Activated naive CD8-positive, alpha-beta T cell treated with anti-CD3 and anti-CD28 coated beads, Interleukin-2, amount 10 ng/mL, durations not matched to agents 7 days and 5 days (primary cell): ENCODE results near the gene KRTAP2-2. TPM values are rescaled to one million over a fixed set of nuclear protein-coding genes. Genes with fewer than 3 reads are reported as not detected.
"Not testable (repeated sequence)": the region's sequence is repeated elsewhere in the genome, so short reads cannot be mapped to it uniquely, and the experiment has no call there.

Experiments
- ATAC-seq: fragments of 150-1000 bp; cut with Tn5 transposase; one replicate; pipeline ENCODE4 v1.10.0; 2021; ENCODE audit warnings: low read depth, moderate library complexity
- POLR2A ChIA-PET: fragments of 350-600 bp; sonication (Branson Sonifier 250); formaldehyde crosslinking; loops from one replicate; lab custom pipeline; 2021; ENCODE audit warnings: antibody characterized with exemption; lab: Charles Lee
- DNase-seq: peaks from one replicate; pipeline ENCODE4 v3.0.0; 2021
- H3K27ac Mint-ChIP-seq: one replicate; pipeline ENCODE4 v1.8.0; 2022; ENCODE audit warnings: mild to moderate bottlenecking, mixed read lengths
- H3K27me3 Mint-ChIP-seq: one replicate; pipeline ENCODE4 v1.8.0; 2022; ENCODE audit warnings: mild to moderate bottlenecking, moderate library complexity, mixed read lengths
- H3K36me3 Mint-ChIP-seq: one replicate; pipeline ENCODE4 v1.8.0; 2021; ENCODE audit warnings: mild to moderate bottlenecking, mixed read lengths
- H3K4me1 Mint-ChIP-seq: one replicate; pipeline ENCODE4 v1.8.0; 2021; ENCODE audit warnings: mixed read lengths
- H3K4me3 Mint-ChIP-seq: one replicate; pipeline ENCODE4 v1.8.0; 2022; ENCODE audit warnings: mild to moderate bottlenecking, moderate library complexity, mixed read lengths
- H3K9me3 Mint-ChIP-seq: one replicate; pipeline ENCODE4 v1.8.0; 2021; ENCODE audit warnings: mixed read lengths
- total RNA-seq, 2 experiments: library from RNA; stranded (reverse); gene quantifications; one replicate each; pipeline ENCODE4 v1.2.3, GENCODE V29; 2021

The KRTAP2-2 gene
- total RNA-seq, 2 experiments from 2014 or later = not detected

- DNase-seq (no peak), ATAC-seq (no peak)
- peaks cover 16% of the 10 kb centered on the region for H3K27me3 Mint-ChIP-seq
- no peaks in the 10 kb centered on the region for H3K9me3 Mint-ChIP-seq
- H3K36me3 Mint-ChIP-seq = no peaks in the 10 kb centered on the region
- no peak overlapping the region for H3K4me3 Mint-ChIP-seq
- no peak overlapping the region for H3K27ac Mint-ChIP-seq
- H3K4me1 Mint-ChIP-seq = no peaks in the 10 kb centered on the region
- POLR2A ChIA-PET = no interaction called here
Measured at GRCh38 chr17:41076788-41077187, 21.8 kb upstream of the KRTAP2-2 start.

GRCh38 chr17:41073676-41074075 is 18.6 kb upstream of the KRTAP2-2 start:
- H3K4me3 Mint-ChIP-seq = no peak overlapping the region
- H3K36me3 Mint-ChIP-seq = no peaks in the 10 kb centered on the region
- POLR2A ChIA-PET = no interaction called here
- no peak for DNase-seq
- peaks cover 16% of the 10 kb centered on the region for H3K27me3 Mint-ChIP-seq
- H3K9me3 Mint-ChIP-seq = no peaks in the 10 kb centered on the region
- no peak overlapping the region for H3K27ac Mint-ChIP-seq
- ATAC-seq = no peak
- H3K4me1 Mint-ChIP-seq = peaks cover 2% of the 10 kb centered on the region

- Mint-ChIP-seq H3K9me3 (no peaks in the 10 kb centered on the region), H3K27ac (no peak overlapping the region), H3K4me3 (no peak overlapping the region), H3K27me3 (peaks cover 15% of the 10 kb centered on the region), H3K4me1 (peaks cover 2% of the 10 kb centered on the region), H3K36me3 (no peaks in the 10 kb centered on the region)
- ATAC-seq (no peak), DNase-seq (no peak)
- POLR2A ChIA-PET = no interaction called here
Measured at GRCh38 chr17:41071606-41072360, 16.8 kb upstream of the KRTAP2-2 start.

DNA sequence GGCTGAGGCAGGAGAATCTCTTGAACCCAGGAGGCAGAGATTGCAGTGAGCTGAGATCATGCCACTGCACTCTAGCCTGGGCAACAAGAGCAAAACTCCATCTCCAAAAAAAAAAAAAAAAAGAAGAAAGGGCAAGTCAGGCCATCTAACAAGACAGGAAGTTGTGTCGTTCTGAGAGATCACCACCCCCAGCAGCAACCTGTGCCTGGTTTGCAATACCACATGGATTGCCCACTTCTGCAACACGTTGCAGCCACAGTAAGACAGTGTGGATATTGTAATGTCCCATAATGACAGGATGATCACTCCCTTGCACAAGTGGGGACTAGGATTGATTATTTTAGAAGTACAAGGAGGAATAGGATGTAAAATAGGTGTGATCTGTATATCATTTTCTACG is 14.0 kb upstream of the KRTAP2-2 start:
- POLR2A ChIA-PET = no interaction called here
- ATAC-seq (no peak), DNase-seq (no peak)
- Mint-ChIP-seq H3K36me3 (no peaks in the 10 kb centered on the region), H3K4me3 (no peak overlapping the region), H3K4me1 (peaks cover 5% of the 10 kb centered on the region), H3K27ac (no peak overlapping the region), H3K9me3 (no peaks in the 10 kb centered on the region), H3K27me3 (no peaks in the 10 kb centered on the region)

- no peaks in the 10 kb centered on the region for H3K27me3 Mint-ChIP-seq
- no peaks in the 10 kb centered on the region for H3K9me3 Mint-ChIP-seq
- peaks cover 5% of the 10 kb centered on the region for H3K4me1 Mint-ChIP-seq
- POLR2A ChIA-PET = no interaction called here
- DNase-seq = no peak
- no peaks in the 10 kb centered on the region for H3K36me3 Mint-ChIP-seq
- no peak overlapping the region for H3K4me3 Mint-ChIP-seq
- no peak for ATAC-seq
- H3K27ac Mint-ChIP-seq = no peak overlapping the region
Measured at GRCh38 chr17:41067281-41067680, 12.3 kb upstream of the KRTAP2-2 start.

GRCh38 chr17:41065829-41066624 is 11.0 kb upstream of the KRTAP2-2 start, which contains the start of gene KRTAP2-4:
TSS of gene KRTAP2-4 (minus strand) at chr17:41065879. CDS start at chr17:41065845, 34 bp downstream.
- Mint-ChIP-seq H3K4me1 (peaks cover 5% of the 10 kb centered on the region), H3K27ac (no peak within 1 kb of the TSS), H3K4me3 (no peak within 1 kb of the TSS), H3K27me3 (peaks cover 4% of the 10 kb centered on the region), H3K36me3 (no peaks in the 10 kb centered on the region), H3K9me3 (no peaks in the 10 kb centered on the region)
- no peak for DNase-seq
- POLR2A ChIA-PET = no interaction called here
- ATAC-seq = no peak

- H3K4me1 Mint-ChIP-seq, DNase-seq, H3K9me3 Mint-ChIP-seq, ATAC-seq, POLR2A ChIA-PET, H3K4me3 Mint-ChIP-seq, H3K27ac Mint-ChIP-seq, H3K36me3 Mint-ChIP-seq: not testable (repeated sequence)
- H3K27me3 Mint-ChIP-seq = peaks cover 12% of the 10 kb centered on the region
Measured at GRCh38 chr17:41065016-41065689, 10.1 kb upstream of the KRTAP2-2 start.

- ATAC-seq (no peak), DNase-seq (no peak)
- POLR2A ChIA-PET = no interaction called here
- Mint-ChIP-seq H3K4me1 (peaks cover 5% of the 10 kb centered on the region), H3K9me3 (no peaks in the 10 kb centered on the region), H3K27me3 (peaks cover 18% of the 10 kb centered on the region), H3K36me3 (no peaks in the 10 kb centered on the region), H3K4me3 (no peak overlapping the region), H3K27ac (no peak overlapping the region)
Measured at GRCh38 chr17:41064301-41064700, 9.3 kb upstream of the KRTAP2-2 start.

DNA sequence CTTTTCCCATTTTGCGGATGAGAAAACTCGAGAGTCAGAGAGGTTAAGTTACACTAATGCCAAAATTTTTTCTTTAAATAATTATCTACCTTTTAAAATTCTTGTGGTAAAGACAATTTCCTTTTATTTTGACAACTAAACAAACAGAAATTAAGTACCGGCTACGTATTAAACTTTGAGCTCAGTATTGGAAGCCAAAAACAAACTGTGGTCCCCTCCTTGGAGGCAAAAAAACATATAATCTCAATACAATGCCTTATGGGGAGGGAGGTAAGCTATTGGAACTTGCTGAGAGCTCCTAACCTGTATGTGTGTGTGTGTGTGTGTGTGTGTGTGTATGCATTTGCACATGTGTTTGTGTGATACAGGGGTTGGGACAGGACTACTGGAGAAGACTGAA is 8.4 kb upstream of the KRTAP2-2 start:
- POLR2A ChIA-PET = no interaction called here
- H3K4me1 Mint-ChIP-seq = peaks cover 3% of the 10 kb centered on the region
- ATAC-seq (no peak), DNase-seq (no peak)
- no peaks in the 10 kb centered on the region for H3K36me3 Mint-ChIP-seq
- no peak overlapping the region for H3K27ac Mint-ChIP-seq
- no peaks in the 10 kb centered on the region for H3K9me3 Mint-ChIP-seq
- H3K27me3 Mint-ChIP-seq = peaks cover 24% of the 10 kb centered on the region
- H3K4me3 Mint-ChIP-seq = no peak overlapping the region

DNA sequence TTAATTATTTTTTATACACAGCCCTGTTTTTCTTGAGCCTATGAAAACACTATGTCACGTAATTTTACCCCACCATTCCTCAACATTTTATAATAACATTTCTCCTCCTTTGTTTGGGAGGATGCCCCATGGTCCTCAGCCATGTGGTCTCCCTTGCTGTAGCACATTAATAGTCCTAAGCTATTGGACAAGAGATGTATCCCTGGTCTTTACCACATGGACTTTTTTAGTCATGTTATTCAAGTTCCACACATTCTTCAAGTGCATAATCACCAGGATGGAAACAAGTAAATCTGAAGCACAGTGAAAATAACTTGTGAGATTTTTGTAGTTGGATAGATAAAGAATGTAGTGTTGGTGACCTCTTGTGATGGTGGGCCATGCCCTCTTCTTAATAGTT is 6.9 kb upstream of the KRTAP2-2 start:
- no peak overlapping the region for H3K4me3 Mint-ChIP-seq
- no peak for DNase-seq
- no peak overlapping the region for H3K27ac Mint-ChIP-seq
- H3K27me3 Mint-ChIP-seq = peaks cover 28% of the 10 kb centered on the region
- POLR2A ChIA-PET = no interaction called here
- H3K36me3 Mint-ChIP-seq = no peaks in the 10 kb centered on the region
- no peaks in the 10 kb centered on the region for H3K9me3 Mint-ChIP-seq
- peaks cover 3% of the 10 kb centered on the region for H3K4me1 Mint-ChIP-seq
- no peak for ATAC-seq

GRCh38 chr17:41060052-41060604 is 5.1 kb upstream of the KRTAP2-2 start, which contains the start of gene KRTAP2-3:
TSS of gene KRTAP2-3 (minus strand) at chr17:41060114. CDS start at chr17:41060050, 64 bp downstream.
- no peaks in the 10 kb centered on the region for H3K9me3 Mint-ChIP-seq
- POLR2A ChIA-PET = no interaction called here
- H3K36me3 Mint-ChIP-seq = no peaks in the 10 kb centered on the region
- H3K4me1 Mint-ChIP-seq = no peaks in the 10 kb centered on the region
- DNase-seq = no peak
- no peak within 1 kb of the TSS for H3K4me3 Mint-ChIP-seq
- ATAC-seq = no peak
- no peak within 1 kb of the TSS for H3K27ac Mint-ChIP-seq
- H3K27me3 Mint-ChIP-seq = peaks cover 28% of the 10 kb centered on the region

- H3K4me3 Mint-ChIP-seq, H3K27ac Mint-ChIP-seq, ATAC-seq, H3K36me3 Mint-ChIP-seq, H3K4me1 Mint-ChIP-seq, DNase-seq, POLR2A ChIA-PET, H3K9me3 Mint-ChIP-seq: not testable (repeated sequence)
- H3K27me3 Mint-ChIP-seq = peaks cover 28% of the 10 kb centered on the region
Measured at GRCh38 chr17:41059276-41060051, 4.4 kb upstream of the KRTAP2-2 start.

DNA sequence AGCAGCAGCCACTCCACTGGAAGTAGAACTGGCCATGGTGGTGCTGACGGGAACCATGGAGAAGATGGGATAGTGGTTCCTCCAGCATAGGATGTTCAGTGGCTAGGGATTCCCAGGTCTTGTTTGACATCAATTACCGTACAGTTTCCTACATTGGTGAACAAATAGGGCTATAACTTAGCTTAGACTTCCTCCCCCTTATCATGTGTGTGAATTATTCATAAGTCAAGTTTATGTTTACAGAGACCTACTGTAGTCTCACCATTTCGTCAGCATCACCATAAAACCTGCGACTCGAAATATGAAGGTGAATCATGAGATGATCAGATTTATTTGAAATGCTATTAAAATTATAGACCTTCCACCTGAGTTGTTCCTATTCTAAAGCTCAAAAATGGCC is 3.7 kb upstream of the KRTAP2-2 start:
- Mint-ChIP-seq H3K9me3 (no peaks in the 10 kb centered on the region), H3K4me1 (no peaks in the 10 kb centered on the region), H3K36me3 (no peaks in the 10 kb centered on the region), H3K27me3 (peaks cover 30% of the 10 kb centered on the region), H3K4me3 (no peak overlapping the region), H3K27ac (no peak overlapping the region)
- ATAC-seq = no peak
- POLR2A ChIA-PET = no interaction called here
- DNase-seq = no peak
